Naive thymus-derived CD4-positive, alpha-beta T cell (primary cell): ENCODE data around the gene SLX4IP. TPM values are rescaled to one million over a fixed set of nuclear protein-coding genes. Genes with fewer than 3 reads are reported as not detected.
"Not testable (repeated sequence)": the region's sequence is repeated elsewhere in the genome, so short reads cannot be mapped to it uniquely, and the experiment has no call there.

Experiments used
- ATAC-seq: fragments of 150-1000 bp; cut with Tn5 transposase; 2 replicates; pipeline ENCODE4 v1.10.0; 2021; ENCODE audit warnings: mild to moderate bottlenecking, moderate library complexity
- CTCF ChIA-PET: fragments of 350-600 bp; sonication (Branson Sonifier 250); formaldehyde crosslinking; loops from one replicate; lab custom pipeline; 2021; ENCODE audit warnings: antibody characterized with exemption; lab: Charles Lee
- POLR2A ChIA-PET: fragments of 350-600 bp; sonication (Branson Sonifier 250); formaldehyde crosslinking; loops from one replicate; lab custom pipeline; 2021; ENCODE audit warnings: antibody characterized with exemption, inconsistent platforms; lab: Charles Lee
- DNase-seq, 9 donors: peaks; one replicate each; pipeline versions ENCODE4 v3.0.0 to v3.0.0-alpha.2; 2020 to 2022; ENCODE audit warnings: mixed read lengths in 1 of 9
- H3K27ac ChIP-seq: one replicate; pipeline ENCODE4 v1.7.0; 2013; ENCODE audit warnings: mild to moderate bottlenecking, low read depth, low read length, moderate library complexity
- H3K27me3 ChIP-seq, 2 donors: one replicate each; pipeline ENCODE4 v1.7.0; 2013; ENCODE audit warnings: low read length in 2 of 2, mild to moderate bottlenecking in 2 of 2, moderate library complexity in 2 of 2; ENCODE audit not compliant: control insufficient read depth in 2 of 2, insufficient read depth in 2 of 2
- H3K36me3 ChIP-seq, 3 experiments: 1 replicate in 2 of 3; 2 replicates in 1 of 3; pipeline ENCODE4 v1.7.0; 2013; ENCODE audit warnings: low read length in 3 of 3, mild to moderate bottlenecking in 3 of 3, moderate library complexity in 1 of 3; ENCODE audit not compliant: insufficient read depth in 3 of 3, control insufficient read depth in 2 of 3
- H3K4me1 ChIP-seq, 2 donors: one replicate each; pipeline ENCODE4 v1.7.0; 2013; ENCODE audit warnings: low read length in 2 of 2, mild to moderate bottlenecking in 2 of 2, moderate library complexity in 1 of 2; ENCODE audit not compliant: control insufficient read depth in 2 of 2, insufficient read depth in 2 of 2
- H3K4me3 ChIP-seq: 2 replicates; pipeline ENCODE4 v1.7.0; 2013; ENCODE audit warnings: mild to moderate bottlenecking, low read length
- H3K9me3 ChIP-seq, 3 experiments: 1 replicate in 2 of 3; 2 replicates in 1 of 3; pipeline ENCODE4 v1.7.0; 2013; ENCODE audit warnings: low read length in 3 of 3; ENCODE audit not compliant: control insufficient read depth in 2 of 3
- H3K27ac Mint-ChIP-seq, 9 donors: one replicate each; pipeline ENCODE4 v1.8.0; 2020 to 2022; ENCODE audit warnings: mixed read lengths in 9 of 9, mild to moderate bottlenecking in 8 of 9, moderate library complexity in 5 of 9, inconsistent platforms in 2 of 9
- H3K27me3 Mint-ChIP-seq, 5 donors: one replicate each; pipeline ENCODE4 v1.8.0; 2021 to 2022; ENCODE audit warnings: mixed read lengths in 5 of 5, mild to moderate bottlenecking in 1 of 5
- H3K36me3 Mint-ChIP-seq, 5 donors: one replicate each; pipeline ENCODE4 v1.8.0; 2020 to 2022; ENCODE audit warnings: mixed read lengths in 5 of 5, mild to moderate bottlenecking in 3 of 5, inconsistent platforms in 1 of 5
- H3K4me1 Mint-ChIP-seq, 7 donors: one replicate each; pipeline ENCODE4 v1.8.0; 2020 to 2022; ENCODE audit warnings: mixed read lengths in 7 of 7, mild to moderate bottlenecking in 3 of 7, inconsistent platforms in 1 of 7
- H3K4me3 Mint-ChIP-seq, 10 donors: one replicate each; pipeline ENCODE4 v1.8.0; 2020 to 2022; ENCODE audit warnings: mild to moderate bottlenecking in 10 of 10, mixed read lengths in 10 of 10, moderate library complexity in 6 of 10, inconsistent platforms in 2 of 10
- H3K9me3 Mint-ChIP-seq, 11 donors: one replicate each; pipeline ENCODE4 v1.8.0; 2020 to 2022; ENCODE audit warnings: mixed read lengths in 11 of 11, mild to moderate bottlenecking in 4 of 11, inconsistent platforms in 1 of 11, moderate library complexity in 1 of 11
- intact Hi-C, 2 donors: fragments of 100-400 bp; cut with micrococcal nuclease; formaldehyde crosslinking; loops; one replicate each; pipeline ENCODE4 v1.15.1; 2023
- polyA plus RNA-seq, 2 donors: library from polyadenylated mRNA; unstranded; fragments of 300-500 nt; fragmentation: Illumina TruSeq; gene quantifications; one replicate each; pipeline ENCODE4 v1.2.3, GENCODE V29; 2021
- total RNA-seq, 6 experiments: library from RNA in 5 of 6; stranded (reverse) in 5 of 6; gene quantifications; 1 replicate in 5 of 6; 2 replicates in 1 of 6; pipeline ENCODE4 v1.2.3 and lab custom pipeline; 2021 to 2026

The SLX4IP gene
- total and polyA plus RNA-seq, 7 experiments from 2014 or later: 1.6 to 8.2 (median 5.3) TPM

GRCh38 chr20:10609770-10610169, 174.7 kb downstream of the SLX4IP start:
- Histone ChIP-seq H3K36me3 (peaks cover 0 to 3% (median 0%) of the 10 kb centered on the region in 3 experiments), H3K27me3 (no peaks in the 10 kb centered on the region), H3K4me1 (no peaks in the 10 kb centered on the region), H3K4me3 (no peak overlapping the region), H3K9me3 (no peaks in the 10 kb centered on the region), H3K27ac (no peak overlapping the region)
- ATAC-seq (no peak), DNase-seq (no peak)
- Mint-ChIP-seq H3K27ac (no peak overlapping the region), H3K36me3 (peaks cover 0 to 64% (median 19%) of the 10 kb centered on the region in 5 donors), H3K4me3 (no peak overlapping the region), H3K27me3 (no peaks in the 10 kb centered on the region), H3K4me1 (peaks cover 0 to 2% (median 0%) of the 10 kb centered on the region in 7 donors), H3K9me3 (no peaks in the 10 kb centered on the region)
- ChIA-PET CTCF (interaction anchor here (0.9 kb wide), 1 partner anchor 183 kb away, joined by 4 read pairs; no protein-coding TSS in a partner anchor), POLR2A (no interaction called here)
- intact Hi-C loops: no loop called here

GRCh38 chr20:10610251-10610650, 175.1 kb downstream of the SLX4IP start:
- H3K36me3 Mint-ChIP-seq: peaks cover 3 to 65% (median 22%) of the 10 kb centered on the region in 5 donors
- no peak for DNase-seq

GRCh38 chr20:10611357-10611756, 176.3 kb downstream of the SLX4IP start:
- ChIA-PET POLR2A (no interaction called here), CTCF (no interaction called here)
- Histone ChIP-seq H3K27ac (no peak overlapping the region), H3K4me1 (no peaks in the 10 kb centered on the region), H3K4me3 (no peak overlapping the region), H3K27me3 (no peaks in the 10 kb centered on the region), H3K36me3 (peaks cover 0 to 3% (median 0%) of the 10 kb centered on the region in 3 experiments), H3K9me3 (no peaks in the 10 kb centered on the region)
- H3K9me3 Mint-ChIP-seq: no peaks in the 10 kb centered on the region
- ATAC-seq (no peak), DNase-seq (no peak)
- intact Hi-C loops: no loop called here
- no peak overlapping the region for H3K27ac Mint-ChIP-seq
- peaks cover 3 to 75% (median 31%) of the 10 kb centered on the region in 5 donors for H3K36me3 Mint-ChIP-seq
- no peak overlapping the region for H3K4me3 Mint-ChIP-seq
- peaks cover 0 to 2% (median 0%) of the 10 kb centered on the region in 7 donors for H3K4me1 Mint-ChIP-seq
- H3K27me3 Mint-ChIP-seq: no peaks in the 10 kb centered on the region

More at GRCh38 chr20:10610251-10610650, 175.1 kb downstream of the SLX4IP start:
- Histone ChIP-seq H3K27me3 (no peaks in the 10 kb centered on the region), H3K27ac (no peak overlapping the region), H3K9me3 (no peaks in the 10 kb centered on the region), H3K4me3 (no peak overlapping the region), H3K36me3 (peaks cover 0 to 3% (median 0%) of the 10 kb centered on the region in 3 experiments), H3K4me1 (no peaks in the 10 kb centered on the region)
- Mint-ChIP-seq H3K27me3 (no peaks in the 10 kb centered on the region), H3K9me3 (no peaks in the 10 kb centered on the region), H3K4me3 (no peak overlapping the region), H3K4me1 (peaks cover 0 to 2% (median 0%) of the 10 kb centered on the region in 7 donors), H3K27ac (no peak overlapping the region)
- POLR2A ChIA-PET: no interaction called here
- CTCF ChIA-PET: interaction anchor here (0.9 kb wide), 1 partner anchor 183 kb away, joined by 4 read pairs; no protein-coding TSS in a partner anchor
- intact Hi-C loops: no loop called here
- ATAC-seq: no peak

- H3K4me1 Mint-ChIP-seq, H3K9me3 Mint-ChIP-seq, H3K27ac Mint-ChIP-seq, H3K4me3 Mint-ChIP-seq, H3K4me3 ChIP-seq, H3K27me3 Mint-ChIP-seq, H3K27me3 ChIP-seq, H3K9me3 ChIP-seq, intact Hi-C loops, CTCF ChIA-PET, H3K36me3 ChIP-seq, DNase-seq, ATAC-seq, POLR2A ChIA-PET, H3K27ac ChIP-seq, H3K4me1 ChIP-seq: not testable (repeated sequence)
- H3K36me3 Mint-ChIP-seq: peaks cover 3 to 68% (median 29%) of the 10 kb centered on the region in 5 donors
These were observed 178.3 kb downstream of the SLX4IP start for GRCh38 chr20:10613426-10613825.

- Mint-ChIP-seq H3K27me3 (no peaks in the 10 kb centered on the region), H3K4me1 (peaks cover 0 to 2% (median 0%) of the 10 kb centered on the region in 7 donors), H3K9me3 (no peaks in the 10 kb centered on the region), H3K4me3 (no peak overlapping the region), H3K36me3 (peaks cover 3 to 64% (median 29%) of the 10 kb centered on the region in 5 donors), H3K27ac (no peak overlapping the region)
- Histone ChIP-seq H3K36me3 (peaks cover 0 to 3% (median 0%) of the 10 kb centered on the region in 3 experiments), H3K4me3 (no peak overlapping the region), H3K4me1 (no peaks in the 10 kb centered on the region), H3K9me3 (no peaks in the 10 kb centered on the region), H3K27ac (no peak overlapping the region), H3K27me3 (no peaks in the 10 kb centered on the region)
- CTCF ChIA-PET: interaction anchor here (0.8 kb wide), 1 partner anchor 10 kb away, joined by 3 read pairs; no protein-coding TSS in a partner anchor
- intact Hi-C loops: no loop called here
- DNase-seq (no peak), ATAC-seq (no peak)
- POLR2A ChIA-PET: no interaction called here
These were observed 178.8 kb downstream of the SLX4IP start for GRCh38 chr20:10613911-10614310.

GRCh38 chr20:10616212-10616611, 181.1 kb downstream of the SLX4IP start:
- Mint-ChIP-seq H3K27me3 (no peaks in the 10 kb centered on the region), H3K4me1 (peaks cover 0 to 2% (median 0%) of the 10 kb centered on the region in 7 donors), H3K27ac (no peak overlapping the region), H3K36me3 (peaks cover 3 to 56% (median 29%) of the 10 kb centered on the region in 5 donors), H3K9me3 (no peaks in the 10 kb centered on the region), H3K4me3 (no peak overlapping the region)
- intact Hi-C loops: no loop called here
- ChIA-PET CTCF (no interaction called here), POLR2A (no interaction called here)
- Histone ChIP-seq H3K27ac (no peak overlapping the region), H3K4me1 (no peaks in the 10 kb centered on the region), H3K9me3 (no peaks in the 10 kb centered on the region), H3K4me3 (no peak overlapping the region), H3K36me3 (peaks cover 0 to 3% (median 0%) of the 10 kb centered on the region in 3 experiments), H3K27me3 (no peaks in the 10 kb centered on the region)
- ATAC-seq: no peak
- no peak for DNase-seq

GRCh38 chr20:10617549-10618133, 182.5 kb downstream of the SLX4IP start:
- H3K4me3 ChIP-seq, CTCF ChIA-PET, H3K4me1 Mint-ChIP-seq, intact Hi-C loops, H3K4me3 Mint-ChIP-seq, H3K4me1 ChIP-seq, H3K9me3 Mint-ChIP-seq, H3K9me3 ChIP-seq, H3K27me3 Mint-ChIP-seq, H3K27ac ChIP-seq, DNase-seq, H3K27me3 ChIP-seq, H3K27ac Mint-ChIP-seq, H3K36me3 ChIP-seq, POLR2A ChIA-PET, ATAC-seq: not testable (repeated sequence)
- H3K36me3 Mint-ChIP-seq: peaks cover 3 to 59% (median 37%) of the 10 kb centered on the region in 5 donors
